ENCODE results near the gene RGCC. TPM values are rescaled to one million over a fixed set of nuclear protein-coding genes. Genes with fewer than 3 reads are reported as not detected.

The RGCC gene
- total RNA-seq (10 to 100 TPM; 19.3 to 42.6 (median 25.7) TPM), polyA plus RNA-seq (59.5 TPM)
- long read RNA-seq, donor 1, transcript RGCC-201 (5 exons, 960 nt) = major isoform, 32 of 36 reads
- long read RNA-seq, donor 1, partial matches to known transcripts = 0 of 36 reads
- long read RNA-seq, donor 1, other reads (novel, unspliced or antisense) = 4 of 36 reads
- long read RNA-seq, donor 2, transcript RGCC-201 (5 exons, 960 nt) = major isoform, 9 of 9 reads
- long read RNA-seq, donor 2, partial matches to known transcripts = 0 of 9 reads
- long read RNA-seq, donor 2, other reads (novel, unspliced or antisense) = 0 of 9 reads
- long read RNA-seq, donor 3, partial matches to known transcripts = 0 of 1 reads
- long read RNA-seq, donor 3, other reads (novel, unspliced or antisense) = 0 of 1 reads
- long read RNA-seq, donor 4, transcript RGCC-201 (5 exons, 960 nt) = major isoform, 10 of 11 reads
- long read RNA-seq, donor 4, partial matches to known transcripts = 1 of 11 reads
- long read RNA-seq, donor 4, other reads (novel, unspliced or antisense) = 0 of 11 reads

- Histone ChIP-seq H3K4me1 (ENCODE audit: control insufficient read depth, insufficient read depth, low read length) (peaks cover 2% of the 10 kb centered on the region), H3K4me3 (ENCODE audit: low read length) (peak within 1 kb of the TSS; percentile 76), H3K27me3 (ENCODE audit: control insufficient read depth, insufficient read depth) (no peaks in the 10 kb centered on the region), H3K27ac (ENCODE audit: low read length) (peak within 1 kb of the TSS; percentile 47), H3K9me3 (ENCODE audit: control insufficient read depth, low read length) (no peaks in the 10 kb centered on the region)
- WGBS = 3% methylated on average over 92 of the region's 92 CpGs
- intact Hi-C loops (cut with DNase I) = no loop called here
- peak; percentile 90 to 92 for ATAC-seq
- DNase-seq = peak; percentile 79 to 92 (median 91)
Measured at GRCh38 chr13:41456768-41457588, at the start of gene RGCC. RGCC (plus strand) TSS chr13:41457550; CDS start chr13:41457708, 158 bp downstream.

- Histone ChIP-seq H3K4me3 (ENCODE audit: low read length) (no peak overlapping the region), H3K4me1 (ENCODE audit: control insufficient read depth, insufficient read depth, low read length) (no peaks in the 10 kb centered on the region), H3K27me3 (ENCODE audit: control insufficient read depth, insufficient read depth) (no peaks in the 10 kb centered on the region), H3K27ac (ENCODE audit: low read length) (no peak overlapping the region), H3K9me3 (ENCODE audit: control insufficient read depth, low read length) (no peaks in the 10 kb centered on the region)
- no peak for DNase-seq
- intact Hi-C loops (cut with DNase I) = no loop called here
- no peak for ATAC-seq
Measured at GRCh38 chr13:41408121-41408520, 49.2 kb upstream of the RGCC start.

- no peak overlapping the region for H3K4me3 ChIP-seq (ENCODE audit: low read length)
- intact Hi-C loops (cut with DNase I) = no loop called here
- H3K9me3 ChIP-seq (ENCODE audit: control insufficient read depth, low read length) = no peaks in the 10 kb centered on the region
- WGBS = 60% methylated on average over 1 of the region's 1 CpG
- H3K4me1 ChIP-seq (ENCODE audit: control insufficient read depth, insufficient read depth, low read length) = no peaks in the 10 kb centered on the region
- ATAC-seq (no peak), DNase-seq (no peak)
- no peaks in the 10 kb centered on the region for H3K27me3 ChIP-seq (ENCODE audit: control insufficient read depth, insufficient read depth)
- no peak overlapping the region for H3K27ac ChIP-seq (ENCODE audit: low read length)
Measured at GRCh38 chr13:41408746-41409145, 48.6 kb upstream of the RGCC start.

- no peaks in the 10 kb centered on the region for H3K27me3 ChIP-seq (ENCODE audit: control insufficient read depth, insufficient read depth)
- intact Hi-C loops (cut with DNase I) = loop anchor here in 2 of 4 donors (5.0 kb wide), 2 partner anchors 243 to 248 kb away; no protein-coding TSS in a partner anchor
- H3K9me3 ChIP-seq (ENCODE audit: control insufficient read depth, low read length) = no peaks in the 10 kb centered on the region
- H3K4me1 ChIP-seq (ENCODE audit: control insufficient read depth, insufficient read depth, low read length) = no peaks in the 10 kb centered on the region
- no peak overlapping the region for H3K27ac ChIP-seq (ENCODE audit: low read length)
- 79% methylated on average over 2 of the region's 2 CpGs for WGBS
- ATAC-seq (no peak), DNase-seq (no peak)
- H3K4me3 ChIP-seq (ENCODE audit: low read length) = no peak overlapping the region
Measured at GRCh38 chr13:41409611-41410010, 47.7 kb upstream of the RGCC start.

GRCh38 chr13:41411060-41411459 lies 46.3 kb upstream of the RGCC start:
- no peak overlapping the region for H3K27ac ChIP-seq (ENCODE audit: low read length)
- ATAC-seq (no peak), DNase-seq (no peak)
- 86% methylated on average over 5 of the region's 5 CpGs for WGBS
- no peaks in the 10 kb centered on the region for H3K4me1 ChIP-seq (ENCODE audit: control insufficient read depth, insufficient read depth, low read length)
- intact Hi-C loops (cut with DNase I) = loop anchor here in 2 of 4 donors (5.0 kb wide), 2 partner anchors 241 to 246 kb away; no protein-coding TSS in a partner anchor
- no peaks in the 10 kb centered on the region for H3K9me3 ChIP-seq (ENCODE audit: control insufficient read depth, low read length)
- H3K4me3 ChIP-seq (ENCODE audit: low read length) = no peak overlapping the region
- H3K27me3 ChIP-seq (ENCODE audit: control insufficient read depth, insufficient read depth) = no peaks in the 10 kb centered on the region

GRCh38 chr13:41411522-41411921 lies 45.8 kb upstream of the RGCC start:
- 42% methylated on average over 5 of the region's 5 CpGs for WGBS
- Histone ChIP-seq H3K9me3 (ENCODE audit: control insufficient read depth, low read length) (no peaks in the 10 kb centered on the region), H3K27ac (ENCODE audit: low read length) (no peak overlapping the region), H3K4me1 (ENCODE audit: control insufficient read depth, insufficient read depth, low read length) (no peaks in the 10 kb centered on the region), H3K27me3 (ENCODE audit: control insufficient read depth, insufficient read depth) (no peaks in the 10 kb centered on the region), H3K4me3 (ENCODE audit: low read length) (no peak overlapping the region)
- no peak for DNase-seq
- peak; percentile 52 to 54 for ATAC-seq
- intact Hi-C loops (cut with DNase I) = loop anchor here in 2 of 4 donors (5.0 kb wide), 2 partner anchors 241 to 246 kb away; no protein-coding TSS in a partner anchor

- Histone ChIP-seq H3K27me3 (ENCODE audit: control insufficient read depth, insufficient read depth) (no peaks in the 10 kb centered on the region), H3K4me1 (ENCODE audit: control insufficient read depth, insufficient read depth, low read length) (no peaks in the 10 kb centered on the region), H3K4me3 (ENCODE audit: low read length) (no peak overlapping the region), H3K9me3 (ENCODE audit: control insufficient read depth, low read length) (no peaks in the 10 kb centered on the region), H3K27ac (ENCODE audit: low read length) (no peak overlapping the region)
- 94% methylated on average over 5 of the region's 5 CpGs for WGBS
- intact Hi-C loops (cut with DNase I) = loop anchor here in 2 of 4 donors (5.0 kb wide), 2 partner anchors 238 to 243 kb away; no protein-coding TSS in a partner anchor
- no peak for DNase-seq
- ATAC-seq = no peak
Measured at GRCh38 chr13:41413872-41414271, 43.5 kb upstream of the RGCC start.

GRCh38 chr13:41416276-41416675 lies 41.1 kb upstream of the RGCC start:
- 72% methylated on average over 3 of the region's 3 CpGs for WGBS
- no peak for ATAC-seq
- no peak overlapping the region for H3K4me3 ChIP-seq (ENCODE audit: low read length)

GRCh38 chr13:41418027-41418426 lies 39.3 kb upstream of the RGCC start:
- WGBS = 38% methylated on average over 5 of the region's 5 CpGs
- Histone ChIP-seq H3K27me3 (ENCODE audit: control insufficient read depth, insufficient read depth) (no peaks in the 10 kb centered on the region), H3K9me3 (ENCODE audit: control insufficient read depth, low read length) (no peaks in the 10 kb centered on the region), H3K4me1 (ENCODE audit: control insufficient read depth, insufficient read depth, low read length) (no peaks in the 10 kb centered on the region), H3K4me3 (ENCODE audit: low read length) (no peak overlapping the region), H3K27ac (ENCODE audit: low read length) (no peak overlapping the region)
- DNase-seq = no peak
- no peak for ATAC-seq
- intact Hi-C loops (cut with DNase I) = no loop called here

More at GRCh38 chr13:41416276-41416675, 41.1 kb upstream of the RGCC start:
- H3K27ac ChIP-seq (ENCODE audit: low read length) = no peak overlapping the region
- H3K27me3 ChIP-seq (ENCODE audit: control insufficient read depth, insufficient read depth) = no peaks in the 10 kb centered on the region
- H3K9me3 ChIP-seq (ENCODE audit: control insufficient read depth, low read length) = no peaks in the 10 kb centered on the region
- no peaks in the 10 kb centered on the region for H3K4me1 ChIP-seq (ENCODE audit: control insufficient read depth, insufficient read depth, low read length)
- intact Hi-C loops (cut with DNase I) = no loop called here
- no peak for DNase-seq

GRCh38 chr13:41418731-41419130 lies 38.6 kb upstream of the RGCC start:
- no peaks in the 10 kb centered on the region for H3K27me3 ChIP-seq (ENCODE audit: control insufficient read depth, insufficient read depth)
- DNase-seq (no peak), ATAC-seq (no peak)
- intact Hi-C loops (cut with DNase I) = no loop called here
- H3K4me3 ChIP-seq (ENCODE audit: low read length) = no peak overlapping the region
- no peaks in the 10 kb centered on the region for H3K9me3 ChIP-seq (ENCODE audit: control insufficient read depth, low read length)
- no peak overlapping the region for H3K27ac ChIP-seq (ENCODE audit: low read length)
- WGBS = 88% methylated on average over 2 of the region's 2 CpGs
- H3K4me1 ChIP-seq (ENCODE audit: control insufficient read depth, insufficient read depth, low read length) = no peaks in the 10 kb centered on the region

- WGBS = 61% methylated on average over 1 of the region's 1 CpG
- ATAC-seq (no peak), DNase-seq (no peak)
- no peaks in the 10 kb centered on the region for H3K4me1 ChIP-seq (ENCODE audit: control insufficient read depth, insufficient read depth, low read length)
- no peak overlapping the region for H3K4me3 ChIP-seq (ENCODE audit: low read length)
- no peaks in the 10 kb centered on the region for H3K27me3 ChIP-seq (ENCODE audit: control insufficient read depth, insufficient read depth)
- H3K9me3 ChIP-seq (ENCODE audit: control insufficient read depth, low read length) = no peaks in the 10 kb centered on the region
- intact Hi-C loops (cut with DNase I) = no loop called here
- H3K27ac ChIP-seq (ENCODE audit: low read length) = no peak overlapping the region
Measured at GRCh38 chr13:41419206-41419605, 38.1 kb upstream of the RGCC start.
